IPS DF 4.7 (cell line): Measurements from ENCODE around the gene CBX3.
"Not testable (repeated sequence)": the region's sequence is repeated elsewhere in the genome, so short reads cannot be mapped to it uniquely, and the experiment has no call there.

Experiments
- DNase-seq: peaks from one replicate; pipeline ENCODE4 v3.0.0-alpha.2; 2013; ENCODE audit warnings: low spot score; ENCODE audit errors: extremely low read depth

CBX3 gene

DNA sequence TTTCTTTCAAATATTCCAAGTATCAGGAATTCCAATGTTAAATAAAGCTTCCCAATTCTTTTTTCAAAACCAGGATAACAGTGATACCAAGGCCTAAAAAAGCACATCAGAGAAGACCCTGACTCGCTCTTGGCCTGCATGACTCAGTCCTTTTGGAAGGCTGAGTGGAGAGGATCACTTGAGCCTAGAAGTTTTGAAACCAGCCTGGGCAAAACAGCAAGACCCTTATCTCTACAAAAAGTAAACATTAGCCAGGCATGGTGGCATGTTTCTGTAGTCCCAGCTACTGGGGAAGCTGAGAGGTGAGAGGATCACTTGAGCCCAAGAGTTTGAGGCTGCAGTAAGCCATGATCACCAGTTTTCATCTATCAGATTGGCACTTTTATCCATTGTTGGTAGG is 30.9 kb upstream of the CBX3 start:
- no peak for DNase-seq

DNA sequence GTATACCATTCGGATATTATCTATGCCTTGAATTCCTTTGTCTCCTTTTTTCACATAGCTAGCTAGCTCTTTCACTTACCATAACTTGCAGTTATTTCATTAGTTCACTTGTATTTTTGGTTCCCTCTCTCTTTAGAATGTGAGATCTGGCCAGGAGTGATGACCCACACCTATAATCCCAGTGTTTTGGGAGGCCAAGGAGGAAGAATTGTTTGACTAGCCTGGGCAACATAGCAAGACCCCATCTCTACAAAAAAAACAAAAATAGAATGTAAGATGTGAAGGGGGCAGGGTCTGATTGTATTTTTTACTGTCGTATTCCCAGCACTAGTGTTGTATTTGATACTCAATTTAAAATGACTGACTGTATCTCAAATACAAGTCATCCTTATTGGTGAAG is 29.9 kb upstream of the CBX3 start:
- DNase-seq = no peak

DNA sequence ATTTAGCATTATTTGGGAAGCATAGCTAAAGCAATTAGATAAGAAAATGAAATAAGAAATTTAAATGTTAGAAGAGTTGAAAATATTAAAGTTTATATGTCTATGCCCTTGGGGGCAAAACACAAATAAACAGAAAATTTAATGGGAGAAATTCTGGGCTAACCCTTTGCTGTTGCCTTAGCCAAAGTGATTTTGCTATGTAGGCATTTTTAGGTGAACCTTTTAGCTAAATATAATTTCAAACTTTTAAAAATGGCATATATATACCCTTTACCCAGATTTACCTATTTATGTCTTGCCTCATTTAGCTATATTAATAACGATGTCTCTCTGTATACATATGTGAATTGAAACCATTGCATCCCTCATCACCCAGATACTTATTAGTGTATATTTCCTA is 29.5 kb upstream of the CBX3 start:
- DNase-seq = no peak

DNA sequence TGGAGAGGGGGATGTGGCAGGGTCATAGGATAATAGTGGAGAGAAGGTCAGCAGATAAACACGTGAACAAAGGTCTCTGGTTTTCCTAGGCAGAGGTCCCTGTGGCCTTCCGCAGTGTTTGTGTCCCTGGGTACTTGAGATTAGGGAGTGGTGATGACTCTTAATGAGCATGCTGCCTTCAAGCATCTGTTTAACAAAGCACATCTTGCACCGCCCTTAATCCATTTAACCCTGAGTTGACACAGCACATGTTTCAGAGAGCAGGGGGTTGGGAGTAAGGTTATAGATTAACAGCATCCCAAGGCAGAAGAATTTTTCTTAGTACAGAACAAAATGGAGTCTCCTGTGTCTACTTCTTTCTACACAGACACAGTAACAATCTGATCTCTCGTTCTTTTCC is 25.6 kb upstream of the CBX3 start:
- not testable (repeated sequence) for DNase-seq

GRCh38 chr7:26176696-26177095 is 24.8 kb upstream of the CBX3 start:
- not testable (repeated sequence) for DNase-seq

DNA sequence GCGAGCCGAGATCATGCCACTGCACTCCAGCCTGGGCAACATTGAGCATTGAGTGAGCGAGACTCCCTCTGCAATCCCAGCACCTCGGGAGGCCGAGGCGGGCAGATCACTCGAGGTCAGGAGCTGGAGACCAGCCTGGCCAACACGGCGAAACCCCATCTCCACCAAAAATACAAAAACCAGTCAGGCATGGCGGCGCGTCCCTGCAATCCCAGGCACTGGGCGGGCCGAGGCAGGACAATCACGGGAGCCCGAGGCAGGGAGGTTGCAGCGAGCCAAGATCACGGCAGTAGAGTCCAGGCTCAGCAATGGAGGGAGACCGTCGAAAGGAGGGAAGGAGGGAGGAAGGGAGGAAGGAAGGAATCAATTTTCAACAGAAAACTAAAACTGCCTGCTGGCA is 24.3 kb upstream of the CBX3 start:
- not testable (repeated sequence) for DNase-seq

DNA sequence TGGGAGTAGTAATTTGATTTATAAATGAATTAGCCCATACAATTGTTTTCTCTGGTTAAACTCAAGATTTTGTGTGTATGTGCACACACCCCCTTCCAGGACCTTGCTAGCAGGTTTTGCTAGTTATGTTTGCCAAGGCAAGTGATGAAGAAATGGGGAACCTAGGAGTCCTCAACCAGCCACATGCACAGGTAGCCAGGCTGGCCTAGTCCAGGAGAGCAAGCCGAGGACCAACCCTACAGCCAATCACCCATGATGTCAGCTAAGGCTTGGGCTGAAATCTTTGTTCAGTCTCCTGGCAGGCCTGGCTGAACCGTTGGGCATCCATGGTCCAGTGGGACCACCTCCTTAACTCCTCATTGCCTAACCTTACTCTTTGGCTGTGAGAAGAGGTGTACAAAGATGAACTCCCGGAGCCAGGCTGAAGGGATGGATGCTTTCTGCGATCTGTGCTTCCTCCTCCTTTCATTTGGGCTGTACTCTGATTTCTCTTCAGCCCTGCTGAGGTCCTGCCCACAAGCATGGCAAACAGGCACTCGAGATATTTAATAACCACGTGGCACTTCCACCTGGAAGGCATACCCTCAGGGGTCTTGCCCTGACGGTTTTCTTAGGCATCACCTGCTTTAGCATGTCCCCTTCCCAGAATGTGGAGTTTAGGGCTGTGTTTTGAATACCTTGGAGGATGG is 23.1 kb upstream of the CBX3 start:
- DNase-seq = no peak

DNA sequence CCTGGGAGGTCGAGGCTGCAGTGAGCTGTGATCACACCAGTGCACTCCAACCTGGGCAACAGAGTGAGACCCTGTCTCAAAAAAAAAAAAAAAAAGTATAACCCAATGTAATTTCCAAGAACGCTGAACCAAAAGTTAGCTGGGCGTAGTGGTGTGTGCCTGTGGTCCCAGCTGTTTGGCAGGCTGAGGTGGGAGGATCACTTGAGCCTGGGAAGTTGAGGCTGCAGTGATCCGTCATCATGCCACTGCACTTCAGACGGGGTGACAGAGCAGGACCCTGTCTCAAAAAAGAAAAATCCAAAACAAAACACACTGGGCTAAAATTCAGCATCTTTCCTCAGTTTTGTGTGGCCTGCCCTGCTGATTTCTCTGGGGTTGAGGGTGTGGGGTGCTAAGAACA is 22.1 kb upstream of the CBX3 start:
- DNase-seq = no peak

DNA sequence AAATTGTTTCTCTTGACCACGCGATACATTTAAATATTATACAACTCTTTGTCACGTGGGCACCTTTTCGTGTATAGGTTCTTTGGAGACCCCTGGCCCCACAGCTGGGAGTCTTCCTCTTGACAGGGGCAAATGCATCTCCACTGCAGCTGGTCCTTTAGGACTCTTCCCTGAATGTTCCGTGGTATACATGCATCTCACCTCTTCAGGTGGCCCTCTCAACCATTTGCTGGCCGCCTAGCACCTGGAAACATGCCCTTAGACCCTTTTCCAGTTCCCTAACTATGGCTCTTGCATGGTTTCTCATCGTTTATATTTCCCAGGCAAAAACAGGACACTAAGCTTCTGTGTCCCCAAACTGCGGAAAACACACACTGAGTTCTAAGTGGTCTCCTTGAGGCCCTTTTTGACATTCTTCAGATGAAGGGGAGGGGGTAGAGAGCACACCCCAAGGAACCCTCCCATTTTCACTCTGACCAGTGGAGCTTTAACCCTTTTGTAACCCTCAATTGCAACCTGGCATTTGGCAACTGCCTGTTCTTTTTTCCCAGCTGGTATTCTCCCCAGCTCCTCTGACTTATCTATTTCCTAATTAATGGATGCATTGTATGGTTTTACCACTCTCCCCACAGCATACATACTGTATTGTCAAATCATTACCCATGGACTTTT is 21.6 kb upstream of the CBX3 start:
- DNase-seq = no peak

DNA sequence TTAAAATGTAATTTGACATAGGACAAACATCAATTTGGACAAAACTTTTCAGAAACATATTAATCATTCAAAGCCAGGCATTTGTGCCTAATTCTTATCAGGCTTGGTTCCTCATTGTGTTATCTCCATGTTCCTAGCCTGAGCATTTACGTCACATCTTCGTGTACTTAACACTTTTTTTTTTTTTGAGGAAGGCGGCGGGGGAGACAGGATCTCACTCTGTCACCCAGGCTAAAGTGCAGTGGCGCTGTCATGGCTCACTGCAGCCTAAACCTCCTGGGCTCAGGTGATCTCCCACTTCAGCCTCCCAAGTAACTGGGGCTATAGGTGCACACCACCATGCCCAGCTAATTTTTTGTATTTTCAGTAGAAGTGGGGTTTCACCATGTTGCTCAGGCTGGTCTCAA is 20.8 kb upstream of the CBX3 start:
- no peak for DNase-seq

GRCh38 chr7:26181474-26182227 is 19.9 kb upstream of the CBX3 start:
- DNase-seq = no peak

DNA sequence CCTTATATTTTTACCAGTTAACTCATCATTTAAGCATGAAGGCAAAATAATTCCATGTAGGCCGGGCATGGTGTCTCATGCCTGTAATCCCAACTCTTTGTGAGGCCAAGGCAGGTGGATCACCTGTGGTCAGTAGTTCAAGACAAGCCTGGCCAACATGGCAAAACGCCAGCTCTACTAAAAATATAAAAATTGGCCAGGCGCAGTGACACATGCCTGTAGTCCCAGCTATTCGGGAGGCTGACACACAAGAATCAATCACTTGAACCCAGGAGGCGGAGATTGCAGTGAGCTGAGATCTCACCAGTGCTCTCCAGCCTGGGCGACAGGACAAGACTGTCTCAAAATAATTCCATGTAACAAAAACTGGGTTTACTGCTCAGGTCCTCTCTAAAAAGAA is 19.3 kb upstream of the CBX3 start:
- DNase-seq = no peak

DNA sequence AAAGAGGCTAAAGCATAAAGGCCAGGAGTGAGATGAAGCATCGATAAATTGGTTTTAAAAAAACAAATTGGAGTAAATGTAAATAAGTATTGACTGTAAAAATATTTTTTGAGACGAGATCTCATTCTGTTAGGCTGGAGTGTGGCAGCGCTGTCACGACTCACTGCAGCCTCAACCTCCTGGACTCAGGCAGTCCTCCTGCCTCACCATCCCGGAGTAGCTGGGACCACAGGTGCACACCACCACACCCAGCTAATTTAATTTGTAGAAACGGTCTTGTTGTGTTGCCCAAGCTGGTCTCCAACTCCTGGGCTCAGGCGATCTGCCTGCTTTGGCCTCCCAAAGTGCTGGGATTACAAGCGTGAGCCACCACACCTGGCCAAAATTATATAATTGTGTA is 18.8 kb upstream of the CBX3 start:
- no peak for DNase-seq

DNA sequence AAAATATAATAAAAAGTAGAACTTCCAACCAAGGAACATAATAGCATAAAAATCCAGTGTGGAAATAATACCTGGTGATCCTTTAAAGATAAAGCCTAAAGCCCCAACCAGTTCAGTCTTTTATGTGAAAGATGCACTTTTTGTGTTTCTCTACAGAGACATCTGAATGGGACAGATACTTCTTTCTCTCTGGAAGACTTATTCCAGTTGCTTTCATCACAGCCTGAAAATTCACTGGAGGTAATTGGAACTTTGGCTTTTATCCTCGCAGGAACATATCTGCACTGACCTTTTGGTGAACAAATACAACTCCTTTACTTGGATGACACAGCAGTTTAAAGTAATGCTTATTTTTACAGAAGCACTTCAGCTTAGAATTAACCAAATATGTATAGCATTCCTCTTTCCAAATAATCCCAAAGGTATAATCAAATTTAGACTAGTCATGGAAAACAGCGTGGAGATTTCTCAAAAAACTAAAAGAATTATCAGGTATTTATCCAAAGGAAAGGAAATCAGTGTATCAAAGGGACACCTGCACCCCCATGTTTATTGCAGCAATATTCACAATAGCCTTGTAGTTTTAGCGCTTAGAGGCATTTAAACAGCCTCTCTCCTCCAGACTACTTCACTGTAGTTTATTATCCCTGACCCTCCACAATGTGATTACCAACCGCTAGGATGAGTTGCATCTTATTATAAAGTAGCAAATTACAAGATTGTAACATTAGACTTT is 17.8 kb upstream of the CBX3 start:
- DNase-seq = no peak

DNA sequence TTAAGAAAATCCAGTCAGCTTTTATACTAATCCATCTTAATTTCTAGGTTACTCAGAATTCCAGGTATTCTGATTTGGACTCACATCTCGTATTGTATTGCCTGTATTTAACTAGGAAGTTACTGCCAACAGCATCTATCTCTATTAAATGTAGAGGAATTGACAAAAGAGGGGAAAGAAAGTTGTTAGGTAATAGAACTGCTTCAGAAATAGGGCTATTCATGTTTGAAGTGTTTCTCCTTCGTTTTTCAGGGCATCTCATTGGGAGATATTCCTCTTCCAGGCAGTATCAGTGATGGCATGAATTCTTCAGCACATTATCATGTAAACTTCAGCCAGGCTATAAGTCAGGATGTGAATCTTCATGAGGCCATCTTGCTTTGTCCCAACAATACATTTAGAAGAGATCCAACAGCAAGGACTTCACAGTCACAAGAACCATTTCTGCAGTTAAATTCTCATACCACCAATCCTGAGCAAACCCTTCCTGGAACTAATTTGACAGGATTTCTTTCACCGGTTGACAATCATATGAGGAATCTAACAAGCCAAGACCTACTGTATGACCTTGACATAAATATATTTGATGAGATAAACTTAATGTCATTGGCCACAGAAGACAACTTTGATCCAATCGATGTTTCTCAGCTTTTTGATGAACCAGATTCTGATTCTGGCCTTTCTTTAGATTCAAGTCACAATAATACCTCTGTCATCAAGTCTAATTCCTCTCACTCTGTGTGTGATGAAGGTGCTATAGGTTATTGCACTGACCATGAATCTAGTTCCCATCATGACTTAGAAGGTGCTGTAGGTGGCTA is 17.1 kb upstream of the CBX3 start:
- DNase-seq = not testable (repeated sequence)

GRCh38 chr7:26185131-26185843 is 16.3 kb upstream of the CBX3 start:
- no peak for DNase-seq

GRCh38 chr7:26185844-26186180 is 15.7 kb upstream of the CBX3 start:
- no peak for DNase-seq

- DNase-seq = no peak
Observed at GRCh38 chr7:26186364-26187311, 14.9 kb upstream of the CBX3 start.
